HepG2 (cell line): Measurements from ENCODE around the gene GSK3A. TPM values are rescaled to one million over a fixed set of nuclear protein-coding genes. Genes with fewer than 3 reads are reported as not detected.

Source experiments
- ATAC-seq: fragments of 200-7000 bp; cut with Tn5 transposase; 3 replicates; pipeline ENCODE4 v1.9.1; 2020; ENCODE audit warnings: mild to moderate bottlenecking, moderate library complexity
- BruUV-seq: library from RNA; stranded (reverse); fragments of 400-500 nt; replicated peaks from 2 replicates; lab custom pipeline; 2021; lab: Mats Ljungman, UMichigan
- CTCF ChIA-PET: fragments of 300-600 bp; formaldehyde crosslinking; extraction: SDS; loops from one replicate; lab custom pipeline; 2021; ENCODE audit warnings: low total read pairs, inconsistent platforms, low intra/inter-chr PET ratio; lab: Yijun Ruan, JAX
- POLR2A ChIA-PET: fragments of 350-600 bp; sonication (Branson Sonifier 250); formaldehyde crosslinking; loops from one replicate; lab custom pipeline; 2020; ENCODE audit warnings: antibody characterized with exemption, inconsistent platforms; lab: Yijun Ruan, JAX
- DNase-seq: peaks from one replicate; pipeline ENCODE4 v3.0.0-alpha.2; 2015; ENCODE audit warnings: low spot score
- FAIRE-seq: peaks from 3 replicates; lab custom pipeline; 2011; peaks lifted over from hg19 to GRCh38; lab: Jason Lieb, UNC
- H2AFZ ChIP-seq: one replicate; pipeline ENCODE4 v1.6.1; 2011; ENCODE audit warnings: low read length, inconsistent platforms
- H3K27ac ChIP-seq: fragments of 300-600 bp; 3 replicates; pipeline ENCODE4 v1.8.0; 2011; ENCODE audit warnings: mixed run types, mild to moderate bottlenecking, mixed read lengths, low read length, inconsistent platforms; ENCODE audit not compliant: insufficient read depth; ENCODE audit errors: extremely low read length
- H3K27me3 ChIP-seq, 2 experiments: fragments of 200-600 bp in 1 of 2; 2 replicates in 1 of 2; 3 replicates in 1 of 2; pipeline versions ENCODE4 v1.6.0 to v1.8.0; 2011; ENCODE audit warnings: low read length in 2 of 2, mild to moderate bottlenecking in 2 of 2, moderate library complexity in 2 of 2, inconsistent platforms in 1 of 2; ENCODE audit not compliant: insufficient read depth in 2 of 2, control insufficient read depth in 1 of 2
- H3K36me3 ChIP-seq, 2 experiments: fragments of 200-600 bp in 1 of 2; replicated peaks in 1 of 2; 2 replicates in 1 of 2; 3 replicates in 1 of 2; pipeline versions ENCODE4 v1.5.1 to v1.8.0; 2011; ENCODE audit warnings: low read length in 2 of 2, inconsistent platforms in 1 of 2; ENCODE audit not compliant: insufficient read depth in 2 of 2, control insufficient read depth in 1 of 2
- H3K4me1 ChIP-seq: 2 replicates; pipeline ENCODE4 v1.5.1; 2012; ENCODE audit warnings: low read length, inconsistent platforms; ENCODE audit not compliant: insufficient read depth
- H3K4me2 ChIP-seq: 2 replicates; pipeline ENCODE4 v1.6.0; 2011; ENCODE audit warnings: low read depth, low read length, inconsistent platforms
- H3K4me3 ChIP-seq, 3 experiments: fragments of 200-600 bp in 1 of 3; sonication (generic), shearing (Covaris generic) in 1 of 3; replicated peaks in 1 of 3; 2 replicates each; pipeline ENCODE4 v1.5.1; 2011 to 2016; ENCODE audit warnings: low read length in 3 of 3, inconsistent platforms in 2 of 3, low read depth in 2 of 3, mild to moderate bottlenecking in 2 of 3, control low read depth in 1 of 3, mixed read lengths in 1 of 3; ENCODE audit not compliant: insufficient read depth in 1 of 3
- H3K79me2 ChIP-seq: one replicate; pipeline ENCODE4 v1.6.1; 2011; ENCODE audit warnings: low read length, inconsistent platforms; ENCODE audit not compliant: insufficient read depth
- H3K9ac ChIP-seq: 2 replicates; pipeline ENCODE4 v1.6.0; 2011; ENCODE audit warnings: mild to moderate bottlenecking, low read depth, low read length, inconsistent platforms; ENCODE audit not compliant: insufficient read depth
- H3K9me3 ChIP-seq: 2 replicates; pipeline ENCODE4 v1.5.1; 2012; ENCODE audit warnings: mild to moderate bottlenecking, low read length
- H4K20me1 ChIP-seq: 2 replicates; pipeline ENCODE4 v1.6.0; 2011; ENCODE audit warnings: inconsistent platforms, mild to moderate bottlenecking, low read length, moderate library complexity; ENCODE audit not compliant: insufficient read depth
- LCORL ChIP-seq, 2 experiments: fragments of 450-650 bp in 1 of 2; sonication (generic) in 1 of 2; formaldehyde crosslinking in 1 of 2; IDR thresholded peaks; 2 replicates each; pipeline versions ENCODE4 v1.5.0 to v1.6.1; 2017 to 2020; ENCODE audit warnings: antibody characterized with exemption in 1 of 2, missing genetic modification reagents in 1 of 2
- MEF2D ChIP-seq: sonication (generic); formaldehyde crosslinking; IDR thresholded peaks from 2 replicates; pipeline ENCODE4 v1.5.1; 2020; ENCODE audit warnings: mild to moderate bottlenecking, missing genetic modification reagents
- RBFOX2 ChIP-seq: fragments of 200-400 bp; formaldehyde crosslinking; IDR thresholded peaks from 2 replicates; pipeline ENCODE4 v1.6.1; 2017; ENCODE audit warnings: low read depth, mild to moderate bottlenecking, low read length
- SRSF4 ChIP-seq: fragments of 200-400 bp; formaldehyde crosslinking; IDR thresholded peaks from one replicate; pipeline ENCODE4 v1.6.1; 2018; ENCODE audit warnings: mild to moderate bottlenecking, low read depth, low read length, moderate library complexity; ENCODE audit not compliant: poor library complexity, severe bottlenecking
- SYNCRIP ChIP-seq: fragments of 200-400 bp; formaldehyde crosslinking; IDR thresholded peaks from 2 replicates; pipeline ENCODE4 v1.6.1; 2018; ENCODE audit warnings: mild to moderate bottlenecking, low read depth, low read length; ENCODE audit not compliant: insufficient read depth
- ZNF83 ChIP-seq: sonication (generic); formaldehyde crosslinking; IDR thresholded peaks from 2 replicates; pipeline ENCODE4 v1.4.0; 2020; ENCODE audit warnings: missing genetic modification reagents, mild to moderate bottlenecking, borderline replicate concordance
- WGBS: methylation state at CpG from one replicate; pipeline ENCODE4 v1.1.6; 2017; ENCODE audit warnings: low lambda C conversion rate; 5-methylcytosine and 5-hydroxymethylcytosine counted together
- in situ Hi-C: cut with HindIII; loops from 2 replicates; pipeline ENCODE4 v1.10.0; 2017; ENCODE audit warnings: low pct_unique_long_range_greater_than_20kb; ENCODE audit not compliant: extremely low pct_ligation_motif_present
- intact Hi-C: fragments of 100-400 bp; cut with micrococcal nuclease; formaldehyde crosslinking; loops from one replicate; pipeline ENCODE4 v1.10.0; 2022; ENCODE audit not compliant: unreplicated experiment
- polyA plus RNA-seq, 8 experiments: library from polyadenylated mRNA; depleted of rRNA in 3 of 8; stranded (reverse) in 7 of 8; unstranded in 1 of 8; fragments of >200 nt; fragmentation: Illumina TruSeq in 4 of 8; extraction: Trizol in 4 of 8; gene quantifications; 2 replicates each; pipeline versions ENCODE4 v1.2.1 to v1.2.3, GENCODE V29; 2011 to 2016; ENCODE audit warnings: low read depth in 4 of 8, missing spikeins in 1 of 8, mixed read lengths in 1 of 8; ENCODE audit not compliant: insufficient read depth in 1 of 8
- total RNA-seq, 5 experiments: library from RNA; depleted of rRNA; stranded (reverse); fragments of >200 nt; fragmentation: Illumina TruSeq; extraction: Trizol; gene quantifications; 2 replicates each; pipeline ENCODE4 v1.2.3, GENCODE V29; 2016; ENCODE audit warnings: low read depth in 1 of 5
- TF ChIP-seq, protein P1 (sequence below): sonication (generic); formaldehyde crosslinking; IDR thresholded peaks from 2 replicates; pipeline ENCODE4 v1.4.0; 2020; ENCODE audit warnings: mild to moderate bottlenecking, missing genetic modification reagents
- TF ChIP-seq, protein P2 (sequence below): sonication (generic); formaldehyde crosslinking; IDR thresholded peaks from 2 replicates; pipeline ENCODE4 v1.5.0; 2020; ENCODE audit warnings: mild to moderate bottlenecking, missing genetic modification reagents

Gene GSK3A
- total and polyA plus RNA-seq, 2 of the 13 experiments (the other 11 are each of a cell fraction or from before 2014, with no cell fraction given): 16.9 to 52.5 TPM

DNA sequence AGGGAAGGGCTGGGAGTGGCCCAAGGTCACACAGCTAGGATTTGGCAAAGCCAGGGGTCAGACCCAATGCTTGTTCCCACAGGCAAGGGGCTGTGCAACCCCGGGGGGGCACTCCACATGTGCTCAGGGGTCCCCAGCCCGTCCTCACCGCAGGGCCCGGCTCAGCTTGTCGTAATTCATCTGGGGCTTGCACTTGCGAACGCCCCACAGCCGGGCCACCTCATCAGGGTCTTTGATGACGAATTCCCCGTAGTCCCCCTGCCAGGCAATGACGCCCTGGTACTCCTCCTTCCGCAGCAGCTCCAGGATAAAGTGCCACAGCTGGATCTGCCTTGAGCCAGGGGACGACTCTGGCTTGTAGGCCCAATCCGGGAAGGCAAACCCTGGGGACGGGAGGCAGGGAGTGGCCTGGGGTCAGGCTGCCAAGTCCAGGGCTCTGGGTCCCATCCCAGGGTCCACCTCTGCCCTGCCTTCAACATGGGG lies 7.8 kb upstream of the GSK3A start:
- Histone ChIP-seq H3K79me2 (peaks cover 43% of the 10 kb centered on the region), H3K9ac (no peak overlapping the region)
- FAIRE-seq: no peak

More for the DNA sequence above, 7.8 kb upstream of the GSK3A start:
- Histone ChIP-seq H3K4me2 (no peak overlapping the region), H3K27ac (no peak overlapping the region), H3K9me3 (no peaks in the 10 kb centered on the region), H3K4me3 (no peak overlapping the region), H3K27me3 (no peaks in the 10 kb centered on the region; a peak in 1 of 5 replicates), H2AFZ (no peak overlapping the region), H4K20me1 (peaks cover 50% of the 10 kb centered on the region), H3K36me3 (peaks cover 7 to 32% of the 10 kb centered on the region in 2 experiments; a peak in 3 of 5 replicates), H3K4me1 (peaks cover 66% of the 10 kb centered on the region)
- BruUV-seq: no TSS peak
- 100% methylated on average over 5 of the region's 15 CpGs for WGBS
- DNase-seq (no peak), ATAC-seq (no peak)
- CTCF ChIA-PET: no interaction called here
- POLR2A ChIA-PET: interaction anchor here (0.9 to 3.6 kb wide), 4 partner anchors 17 to 30 kb away, joined by 3 to 25 read pairs (median 3); partner anchors contain the start of gene CIC
- TF ChIP-seq, protein P1, sequence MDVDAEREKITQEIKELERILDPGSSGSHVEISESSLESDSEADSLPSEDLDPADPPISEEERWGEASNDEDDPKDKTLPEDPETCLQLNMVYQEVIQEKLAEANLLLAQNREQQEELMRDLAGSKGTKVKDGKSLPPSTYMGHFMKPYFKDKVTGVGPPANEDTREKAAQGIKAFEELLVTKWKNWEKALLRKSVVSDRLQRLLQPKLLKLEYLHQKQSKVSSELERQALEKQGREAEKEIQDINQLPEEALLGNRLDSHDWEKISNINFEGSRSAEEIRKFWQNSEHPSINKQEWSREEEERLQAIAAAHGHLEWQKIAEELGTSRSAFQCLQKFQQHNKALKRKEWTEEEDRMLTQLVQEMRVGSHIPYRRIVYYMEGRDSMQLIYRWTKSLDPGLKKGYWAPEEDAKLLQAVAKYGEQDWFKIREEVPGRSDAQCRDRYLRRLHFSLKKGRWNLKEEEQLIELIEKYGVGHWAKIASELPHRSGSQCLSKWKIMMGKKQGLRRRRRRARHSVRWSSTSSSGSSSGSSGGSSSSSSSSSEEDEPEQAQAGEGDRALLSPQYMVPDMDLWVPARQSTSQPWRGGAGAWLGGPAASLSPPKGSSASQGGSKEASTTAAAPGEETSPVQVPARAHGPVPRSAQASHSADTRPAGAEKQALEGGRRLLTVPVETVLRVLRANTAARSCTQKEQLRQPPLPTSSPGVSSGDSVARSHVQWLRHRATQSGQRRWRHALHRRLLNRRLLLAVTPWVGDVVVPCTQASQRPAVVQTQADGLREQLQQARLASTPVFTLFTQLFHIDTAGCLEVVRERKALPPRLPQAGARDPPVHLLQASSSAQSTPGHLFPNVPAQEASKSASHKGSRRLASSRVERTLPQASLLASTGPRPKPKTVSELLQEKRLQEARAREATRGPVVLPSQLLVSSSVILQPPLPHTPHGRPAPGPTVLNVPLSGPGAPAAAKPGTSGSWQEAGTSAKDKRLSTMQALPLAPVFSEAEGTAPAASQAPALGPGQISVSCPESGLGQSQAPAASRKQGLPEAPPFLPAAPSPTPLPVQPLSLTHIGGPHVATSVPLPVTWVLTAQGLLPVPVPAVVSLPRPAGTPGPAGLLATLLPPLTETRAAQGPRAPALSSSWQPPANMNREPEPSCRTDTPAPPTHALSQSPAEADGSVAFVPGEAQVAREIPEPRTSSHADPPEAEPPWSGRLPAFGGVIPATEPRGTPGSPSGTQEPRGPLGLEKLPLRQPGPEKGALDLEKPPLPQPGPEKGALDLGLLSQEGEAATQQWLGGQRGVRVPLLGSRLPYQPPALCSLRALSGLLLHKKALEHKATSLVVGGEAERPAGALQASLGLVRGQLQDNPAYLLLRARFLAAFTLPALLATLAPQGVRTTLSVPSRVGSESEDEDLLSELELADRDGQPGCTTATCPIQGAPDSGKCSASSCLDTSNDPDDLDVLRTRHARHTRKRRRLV (CRISPR knock-in tag): no peak
- no peak for TF ChIP-seq SRSF4
- TF ChIP-seq SYNCRIP: no peak
- TF ChIP-seq LCORL (IDR thresholded peaks at IDR 0.05): no peak
- no peak for TF ChIP-seq LCORL (CRISPR knock-in tag; IDR thresholded peaks at IDR 0.05)
- TF ChIP-seq ZNF83 (CRISPR knock-in tag): no peak
- no peak for TF ChIP-seq MEF2D (CRISPR knock-in tag)
- TF ChIP-seq RBFOX2: peak; percentile 59; the same call in 1 of the 2 replicates
- TF ChIP-seq, protein P2, sequence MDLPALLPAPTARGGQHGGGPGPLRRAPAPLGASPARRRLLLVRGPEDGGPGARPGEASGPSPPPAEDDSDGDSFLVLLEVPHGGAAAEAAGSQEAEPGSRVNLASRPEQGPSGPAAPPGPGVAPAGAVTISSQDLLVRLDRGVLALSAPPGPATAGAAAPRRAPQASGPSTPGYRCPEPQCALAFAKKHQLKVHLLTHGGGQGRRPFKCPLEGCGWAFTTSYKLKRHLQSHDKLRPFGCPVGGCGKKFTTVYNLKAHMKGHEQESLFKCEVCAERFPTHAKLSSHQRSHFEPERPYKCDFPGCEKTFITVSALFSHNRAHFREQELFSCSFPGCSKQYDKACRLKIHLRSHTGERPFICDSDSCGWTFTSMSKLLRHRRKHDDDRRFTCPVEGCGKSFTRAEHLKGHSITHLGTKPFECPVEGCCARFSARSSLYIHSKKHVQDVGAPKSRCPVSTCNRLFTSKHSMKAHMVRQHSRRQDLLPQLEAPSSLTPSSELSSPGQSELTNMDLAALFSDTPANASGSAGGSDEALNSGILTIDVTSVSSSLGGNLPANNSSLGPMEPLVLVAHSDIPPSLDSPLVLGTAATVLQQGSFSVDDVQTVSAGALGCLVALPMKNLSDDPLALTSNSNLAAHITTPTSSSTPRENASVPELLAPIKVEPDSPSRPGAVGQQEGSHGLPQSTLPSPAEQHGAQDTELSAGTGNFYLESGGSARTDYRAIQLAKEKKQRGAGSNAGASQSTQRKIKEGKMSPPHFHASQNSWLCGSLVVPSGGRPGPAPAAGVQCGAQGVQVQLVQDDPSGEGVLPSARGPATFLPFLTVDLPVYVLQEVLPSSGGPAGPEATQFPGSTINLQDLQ (CRISPR knock-in tag): no peak
- in situ Hi-C loops (loop anchor here (5.0 kb wide), 1 partner anchor 37 kb away; no protein-coding TSS in a partner anchor), intact Hi-C loops (no loop called here)
